ENCODE data around the gene HSPBP1. TPM values are rescaled to one million over a fixed set of nuclear protein-coding genes. Genes with fewer than 3 reads are reported as not detected.

Gene HSPBP1
- total RNA-seq, 1 experiment from 2014 or later: 65.2 TPM

- TF ChIP-seq AFF4 (CRISPR knock-in tag; IDR thresholded peaks at IDR 0.05; ENCODE audit: borderline replicate concordance) (no peak), ZSCAN18 (CRISPR knock-in tag; IDR thresholded peaks at IDR 0.05) (no peak; the same call in 1 of the 2 replicates), ELF4 (CRISPR knock-in tag; IDR thresholded peaks at IDR 0.05; ENCODE audit: low read depth) (peak; percentile 47; the same call in 1 of the 2 replicates), SOX15 (CRISPR knock-in tag; IDR thresholded peaks at IDR 0.05) (no peak), E2F4 (CRISPR knock-in tag; IDR thresholded peaks at IDR 0.05; ENCODE audit: borderline replicate concordance, low read depth) (peak; percentile 94), ZNF396 (CRISPR knock-in tag; IDR thresholded peaks at IDR 0.05; ENCODE audit: borderline replicate concordance) (no peak), IRF2 (CRISPR knock-in tag; IDR thresholded peaks at IDR 0.05; ENCODE audit: borderline replicate concordance, low read depth) (peak; percentile 93; the same call in 1 of the 2 replicates), IRF1 (CRISPR knock-in tag; IDR thresholded peaks at IDR 0.05) (peak; percentile 86; the same call in 1 of the 2 replicates), ZNF232 (CRISPR knock-in tag; IDR thresholded peaks at IDR 0.05) (peak; percentile 99), CREM (CRISPR knock-in tag; IDR thresholded peaks at IDR 0.05) (no peak), HMGXB4 (CRISPR knock-in tag; IDR thresholded peaks at IDR 0.05) (no peak), OVOL2 (CRISPR knock-in tag; IDR thresholded peaks at IDR 0.05; ENCODE audit: borderline replicate concordance) (no peak), PREB (CRISPR knock-in tag; IDR thresholded peaks at IDR 0.05; ENCODE audit: borderline replicate concordance) (no peak; the same call in 1 of the 2 replicates), ZNF423 (CRISPR knock-in tag; IDR thresholded peaks at IDR 0.05) (no peak), TCF7 (CRISPR knock-in tag; IDR thresholded peaks at IDR 0.05; ENCODE audit: low read depth) (peak; percentile 97), CDX4 (CRISPR knock-in tag; IDR thresholded peaks at IDR 0.05; ENCODE audit: borderline replicate concordance) (no peak), ATF6 (CRISPR knock-in tag; IDR thresholded peaks at IDR 0.05) (no peak), ZBTB43 (CRISPR knock-in tag; IDR thresholded peaks at IDR 0.05) (peak; percentile 97), ESRRA (CRISPR knock-in tag; IDR thresholded peaks at IDR 0.05; ENCODE audit: borderline replicate concordance) (peak; percentile 88; the same call in 1 of the 2 replicates), ZNF317 (CRISPR knock-in tag; IDR thresholded peaks at IDR 0.05; ENCODE audit: borderline replicate concordance, low read depth) (peak; percentile 68; the same call in 1 of the 2 replicates), ZNF671 (CRISPR knock-in tag; IDR thresholded peaks at IDR 0.05) (no peak), GTF2I (CRISPR knock-in tag; conservative IDR thresholded peaks at IDR 0.05) (no peak), GABPB1 (CRISPR knock-in tag; IDR thresholded peaks at IDR 0.05) (peak; percentile 84; the same call in 1 of the 2 replicates), ATF1 (CRISPR knock-in tag; IDR thresholded peaks at IDR 0.05) (peak; percentile 91)
Measured at GRCh38 chr19:55216461-55217198, 63.3 kb downstream of the HSPBP1 start (continued).
